Measurements from ENCODE around the gene IGFBP6.
"Not testable (repeated sequence)": the region's sequence is repeated elsewhere in the genome, so short reads cannot be mapped to it uniquely, and the experiment has no call there.

The IGFBP6 gene

DNA sequence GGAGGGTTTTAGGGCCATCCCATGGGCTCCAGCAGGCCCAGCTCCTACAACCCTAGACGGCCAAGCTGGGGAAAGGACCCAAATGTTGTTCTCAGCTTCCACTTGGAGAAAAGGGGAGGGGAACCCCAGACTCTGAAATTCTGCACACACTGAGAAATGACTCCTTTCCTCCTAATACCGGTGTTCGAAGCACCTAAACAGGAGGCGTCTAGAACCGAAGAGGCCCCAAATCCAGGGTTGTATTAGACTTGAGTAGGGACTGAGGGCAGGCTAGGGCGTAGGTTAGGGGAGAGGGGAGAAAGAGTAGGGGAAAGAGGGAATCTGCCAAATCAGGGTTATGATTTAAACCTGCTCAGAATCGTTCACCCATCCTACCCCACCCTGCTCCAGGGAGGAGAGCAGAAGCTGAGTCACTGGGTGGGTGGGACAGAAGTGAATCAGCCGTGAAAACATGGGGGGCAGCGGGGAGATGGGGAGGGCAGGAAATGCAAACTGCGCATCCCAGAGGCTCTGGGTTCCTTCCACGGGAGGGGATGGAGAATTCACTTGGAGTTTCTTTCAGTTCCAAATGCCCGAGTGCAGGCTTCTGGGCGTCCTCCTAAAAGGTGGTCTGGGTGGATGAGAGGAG is 1.0 kb downstream of the IGFBP6 start:
- DNase-seq: peak in 1 of 2 experiments; percentile 16

GRCh38 chr12:53099071-53099882 is 1.8 kb downstream of the IGFBP6 start:
- DNase-seq: peak; percentile 87 to 90

GRCh38 chr12:53100466-53101151 is 3.1 kb downstream of the IGFBP6 start:
- DNase-seq: no peak

- no peak for DNase-seq
These were observed 3.8 kb downstream of the IGFBP6 start for GRCh38 chr12:53101266-53101665.

DNA sequence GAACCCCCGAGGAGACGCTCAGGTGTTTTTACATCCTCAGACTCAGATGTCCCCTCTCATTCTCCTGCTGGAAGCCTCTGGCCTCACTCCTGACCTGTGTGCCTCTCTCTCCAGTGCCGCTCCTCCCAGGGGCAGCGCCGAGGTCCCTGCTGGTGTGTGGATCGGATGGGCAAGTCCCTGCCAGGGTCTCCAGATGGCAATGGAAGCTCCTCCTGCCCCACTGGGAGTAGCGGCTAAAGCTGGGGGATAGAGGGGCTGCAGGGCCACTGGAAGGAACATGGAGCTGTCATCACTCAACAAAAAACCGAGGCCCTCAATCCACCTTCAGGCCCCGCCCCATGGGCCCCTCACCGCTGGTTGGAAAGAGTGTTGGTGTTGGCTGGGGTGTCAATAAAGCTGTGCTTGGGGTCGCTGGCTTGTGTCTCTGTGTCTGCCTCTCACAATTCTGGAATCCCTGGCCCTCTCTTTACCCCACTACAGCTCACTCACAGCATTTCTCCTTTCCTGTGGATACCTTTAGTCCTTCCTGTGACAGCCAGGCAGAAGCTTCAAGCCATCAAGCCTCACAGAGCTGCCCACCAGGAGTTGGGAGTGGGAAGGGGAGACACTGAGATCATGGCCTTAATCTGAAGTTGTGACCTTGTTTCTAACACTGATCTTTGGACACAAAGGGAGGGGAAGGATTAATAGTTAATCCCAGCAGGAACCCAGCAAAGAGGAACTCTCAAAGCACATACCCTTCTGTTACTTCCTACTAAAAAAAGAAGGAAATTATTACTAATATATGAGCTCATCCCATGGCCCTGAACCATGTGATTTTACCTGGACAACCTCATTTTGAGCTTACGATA is 4.7 kb downstream of the IGFBP6 start:
- DNase-seq: no peak

DNA sequence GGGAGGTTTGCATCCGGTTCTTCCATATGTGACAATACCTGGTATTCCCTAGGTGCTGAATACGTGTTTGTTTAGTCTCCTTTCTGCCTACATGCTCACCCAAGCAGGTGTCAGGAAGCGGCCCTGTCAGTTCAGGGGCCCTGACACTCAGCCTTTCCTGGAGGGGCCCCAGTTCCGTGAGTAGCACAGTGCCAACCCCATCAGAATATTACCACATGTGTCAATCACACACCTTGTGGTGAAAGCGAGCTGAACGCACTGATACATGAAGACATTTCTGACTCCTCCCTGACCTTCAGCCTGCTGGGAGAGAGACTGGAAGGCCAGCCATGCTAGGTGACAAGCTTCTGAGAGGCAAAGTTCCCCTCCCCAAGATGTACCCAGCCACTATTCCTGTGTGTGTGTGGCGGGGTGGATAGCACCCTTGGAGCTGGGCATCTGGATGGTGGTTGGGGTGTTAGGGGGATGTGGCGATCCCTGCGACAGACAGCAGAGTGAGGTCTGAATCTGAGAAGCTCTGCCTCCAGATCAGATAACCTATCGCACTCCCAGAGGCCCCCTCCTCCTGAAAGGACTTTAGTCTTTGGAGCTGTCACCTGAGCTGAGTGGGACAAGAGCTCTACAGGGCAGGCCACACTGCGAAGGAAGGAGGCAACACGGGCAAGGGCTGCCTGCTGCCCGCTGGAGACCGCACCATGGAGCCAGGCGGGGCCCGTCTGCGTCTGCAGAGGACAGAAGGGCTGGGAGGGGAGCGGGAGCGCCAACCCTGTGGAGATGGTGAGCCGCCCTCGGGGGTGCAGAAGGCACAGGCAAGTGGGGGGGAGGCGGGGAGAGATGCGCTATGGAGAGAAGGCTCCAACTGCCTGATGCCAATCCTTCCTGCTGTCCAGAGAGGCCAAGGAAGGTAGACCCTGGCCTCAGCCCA is 5.7 kb downstream of the IGFBP6 start, which contains the start of gene SOAT2:
Gene SOAT2, plus strand, starts transcription at position 604 of the 925 bp plus-strand sequence. Its CDS starts 92 bp downstream, at position 696.
- DNase-seq: peak; percentile 28 to 31

GRCh38 chr12:53103860-53104305 is 6.4 kb downstream of the IGFBP6 start:
- DNase-seq: no peak

DNA sequence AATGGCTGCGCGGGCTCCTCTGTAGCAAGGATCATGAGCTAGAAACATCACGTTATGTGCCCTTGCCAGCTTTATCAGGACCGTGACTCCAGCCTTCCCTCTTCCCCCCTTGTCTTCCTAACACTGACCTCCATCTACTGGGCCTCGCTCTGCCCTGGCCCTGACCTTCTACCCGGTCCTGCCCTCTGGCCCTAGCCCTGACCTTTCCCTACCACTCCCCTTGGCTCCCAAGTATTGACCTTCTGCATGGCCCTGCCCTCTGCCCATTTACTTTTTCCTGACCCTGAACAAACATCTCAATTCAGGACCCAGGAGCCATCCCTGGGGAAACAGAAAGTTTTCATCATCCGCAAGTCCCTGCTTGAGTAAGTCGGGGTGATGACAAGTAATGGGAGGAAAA is 7.8 kb downstream of the IGFBP6 start:
- no peak for DNase-seq

DNA sequence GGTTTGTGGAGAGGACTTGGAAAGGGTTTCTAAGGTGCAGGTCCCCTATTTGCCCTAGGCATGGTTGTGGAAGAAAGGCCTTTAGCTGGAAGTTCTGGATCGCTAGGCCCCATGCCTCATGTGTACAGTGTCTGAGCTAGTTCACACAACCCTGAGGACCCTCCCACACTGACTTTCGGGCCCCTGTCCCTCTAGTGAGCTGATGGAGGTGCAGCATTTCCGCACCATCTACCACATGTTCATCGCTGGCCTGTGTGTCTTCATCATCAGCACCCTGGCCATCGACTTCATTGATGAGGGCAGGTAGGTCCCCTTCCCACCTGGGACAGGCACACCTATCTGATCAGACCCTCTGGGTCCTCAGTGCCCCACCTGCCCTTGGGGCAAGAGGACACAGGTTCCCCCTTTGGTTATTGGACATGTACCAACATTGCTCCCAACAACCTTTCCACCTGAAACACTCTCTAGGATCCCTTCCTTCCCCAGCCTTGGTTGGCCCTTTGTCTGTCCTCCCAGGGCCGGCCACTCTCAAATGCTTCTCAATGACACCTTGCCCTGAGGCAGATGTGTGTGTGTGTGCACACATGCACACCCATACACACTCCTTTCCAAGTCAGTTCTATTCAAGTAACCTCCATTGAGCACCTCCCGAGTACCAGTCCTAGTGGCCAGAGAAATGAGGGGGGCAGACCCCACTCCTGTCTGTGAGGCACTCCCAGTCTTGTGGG is 8.4 kb downstream of the IGFBP6 start:
- DNase-seq: no peak

GRCh38 chr12:53107122-53107521 is 9.7 kb downstream of the IGFBP6 start:
- no peak for DNase-seq

GRCh38 chr12:53112431-53112830 is 15.0 kb downstream of the IGFBP6 start:
- not testable (repeated sequence) for DNase-seq

GRCh38 chr12:53113136-53113705 is 15.8 kb downstream of the IGFBP6 start:
- DNase-seq: no peak

- no peak for DNase-seq
These were observed 16.5 kb downstream of the IGFBP6 start for GRCh38 chr12:53113951-53114350.

- no peak for DNase-seq
These were observed 17.8 kb downstream of the IGFBP6 start for GRCh38 chr12:53115112-53115890.

DNA sequence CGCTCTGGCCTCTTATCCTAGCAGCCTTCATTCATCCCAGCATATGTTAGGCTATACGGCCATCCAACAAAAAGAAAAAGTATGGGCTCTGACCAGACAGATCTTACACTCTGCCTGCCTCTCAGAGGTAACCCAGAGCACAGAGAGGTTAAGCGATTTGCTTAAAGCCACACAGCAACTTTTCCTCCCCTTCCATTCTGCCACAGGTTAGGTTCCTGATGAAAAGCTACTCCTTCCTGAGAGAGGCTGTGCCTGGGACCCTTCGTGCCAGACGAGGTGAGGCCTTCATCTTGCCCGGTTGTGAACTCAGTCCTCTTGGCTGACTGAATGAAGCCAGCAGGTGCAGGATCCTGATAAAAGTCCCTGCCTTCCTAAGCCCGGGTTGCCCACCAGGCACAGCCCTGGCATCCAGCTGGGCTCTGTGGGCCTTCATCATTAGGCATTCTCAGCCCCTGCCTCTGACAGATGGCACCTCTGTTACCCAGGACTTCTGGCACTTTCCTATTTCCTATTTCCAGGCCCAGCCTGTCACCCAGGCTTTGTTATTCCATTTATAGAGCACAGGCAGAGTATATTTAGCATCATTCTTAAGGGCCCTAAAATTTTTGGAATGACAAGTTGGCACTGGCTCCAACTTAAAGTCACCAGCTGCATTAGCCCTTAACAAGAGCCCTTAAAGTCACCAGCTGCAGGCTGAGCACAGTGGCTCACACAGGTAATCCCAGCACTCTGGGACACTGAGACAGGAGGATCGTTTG is 18.6 kb downstream of the IGFBP6 start:
- DNase-seq: no peak

- no peak for DNase-seq
These were observed 21.4 kb downstream of the IGFBP6 start for GRCh38 chr12:53118751-53119300.

DNA sequence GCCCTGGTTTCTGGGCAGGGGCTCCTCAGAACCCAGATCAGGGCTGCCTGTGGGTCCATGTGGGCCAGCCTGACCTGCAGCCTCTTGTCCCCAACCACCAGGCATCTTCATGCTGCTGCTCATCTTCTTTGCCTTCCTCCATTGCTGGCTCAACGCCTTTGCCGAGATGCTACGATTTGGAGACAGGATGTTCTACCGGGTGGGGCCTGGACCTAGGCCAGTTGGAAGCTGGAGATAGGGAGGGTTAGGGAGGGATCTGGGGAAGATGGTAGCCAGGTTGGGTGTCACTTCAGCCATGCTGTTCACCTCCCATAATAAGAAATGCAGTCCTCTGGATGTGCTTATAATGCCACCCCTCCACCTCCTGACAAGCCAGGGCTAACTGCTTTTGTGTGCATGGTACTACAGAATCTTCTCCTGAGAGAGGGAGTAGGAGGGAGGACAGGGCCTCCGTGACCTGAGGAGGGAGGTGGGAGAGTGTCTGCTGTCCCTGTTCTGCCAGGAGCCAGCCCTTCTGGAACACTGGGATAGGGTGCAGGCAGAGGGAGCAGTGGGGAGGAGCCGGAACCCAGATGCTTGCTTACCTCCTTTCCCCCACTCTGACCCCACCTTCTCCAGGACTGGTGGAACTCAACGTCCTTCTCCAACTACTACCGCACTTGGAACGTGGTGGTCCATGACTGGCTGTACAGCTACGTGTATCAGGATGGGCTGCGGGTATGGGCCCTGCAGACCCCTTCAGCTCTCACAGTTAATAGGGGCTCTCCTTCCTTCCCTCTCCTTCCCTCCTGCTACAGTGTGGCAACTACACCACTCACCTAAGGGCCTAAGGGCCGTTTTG is 23.4 kb downstream of the IGFBP6 start:
- no peak for DNase-seq
